ENCODE measurements around the gene PRPF40B.

PRPF40B gene

GRCh38 chr12:49643961-49644619 is 20.7 kb downstream of the PRPF40B start:
- no peak overlapping the region for H3K4me3 ChIP-seq (ENCODE audit: control insufficient read depth, low read depth, low read length)
- TF ChIP-seq CTCF (conservative IDR thresholded peaks at IDR 0.05; ENCODE audit: control insufficient read depth, insufficient read depth, low read depth, low read length): no peak
- peak; percentile 23 for DNase-seq (ENCODE audit: low read depth)

- no peak overlapping the region for H3K4me3 ChIP-seq (ENCODE audit: control insufficient read depth, low read depth, low read length)
- TF ChIP-seq CTCF (conservative IDR thresholded peaks at IDR 0.05; ENCODE audit: control insufficient read depth, insufficient read depth, low read depth, low read length): peak; percentile 96
- DNase-seq (ENCODE audit: low read depth): peak; percentile 75
Observed at GRCh38 chr12:49644620-49644994, 21.2 kb downstream of the PRPF40B start.

GRCh38 chr12:49645146-49646039 is 22.0 kb downstream of the PRPF40B start:
- DNase-seq (ENCODE audit: low read depth): no peak
- H3K4me3 ChIP-seq (ENCODE audit: control insufficient read depth, low read depth, low read length): no peak overlapping the region
- TF ChIP-seq CTCF (conservative IDR thresholded peaks at IDR 0.05; ENCODE audit: control insufficient read depth, insufficient read depth, low read depth, low read length): no peak

GRCh38 chr12:49646331-49646830 is 23.0 kb downstream of the PRPF40B start:
- no peak for TF ChIP-seq CTCF (conservative IDR thresholded peaks at IDR 0.05; ENCODE audit: control insufficient read depth, insufficient read depth, low read depth, low read length)
- no peak for DNase-seq (ENCODE audit: low read depth)
- H3K4me3 ChIP-seq (ENCODE audit: control insufficient read depth, low read depth, low read length): no peak overlapping the region

GRCh38 chr12:49646871-49647654 is 23.7 kb downstream of the PRPF40B start:
- H3K4me3 ChIP-seq (ENCODE audit: control insufficient read depth, low read depth, low read length): no peak overlapping the region
- no peak for DNase-seq (ENCODE audit: low read depth)
- TF ChIP-seq CTCF (conservative IDR thresholded peaks at IDR 0.05; ENCODE audit: control insufficient read depth, insufficient read depth, low read depth, low read length): no peak
